Measurements from ENCODE around the gene URM1.

DNA sequence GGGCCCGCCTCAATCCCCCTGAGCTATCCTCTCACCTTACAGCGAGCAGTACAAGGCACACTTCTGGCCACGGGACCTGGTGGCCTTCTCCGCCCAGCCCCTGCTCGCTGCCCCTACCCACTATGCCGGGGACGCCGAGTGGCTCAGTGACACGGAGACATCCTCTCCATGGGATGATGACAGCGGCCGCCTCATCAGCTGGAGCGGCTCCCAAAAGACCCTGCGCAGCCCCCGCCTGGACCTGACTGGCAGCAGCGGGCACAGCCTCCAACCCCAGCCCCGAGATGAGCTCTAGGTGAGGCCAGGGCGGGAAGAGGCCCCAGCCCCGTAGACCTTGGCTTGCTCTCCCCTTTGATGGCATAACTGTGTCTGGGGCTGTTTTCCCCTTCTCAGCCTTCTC is 64.4 kb downstream of the URM1 start:
- TF ChIP-seq, protein P1, sequence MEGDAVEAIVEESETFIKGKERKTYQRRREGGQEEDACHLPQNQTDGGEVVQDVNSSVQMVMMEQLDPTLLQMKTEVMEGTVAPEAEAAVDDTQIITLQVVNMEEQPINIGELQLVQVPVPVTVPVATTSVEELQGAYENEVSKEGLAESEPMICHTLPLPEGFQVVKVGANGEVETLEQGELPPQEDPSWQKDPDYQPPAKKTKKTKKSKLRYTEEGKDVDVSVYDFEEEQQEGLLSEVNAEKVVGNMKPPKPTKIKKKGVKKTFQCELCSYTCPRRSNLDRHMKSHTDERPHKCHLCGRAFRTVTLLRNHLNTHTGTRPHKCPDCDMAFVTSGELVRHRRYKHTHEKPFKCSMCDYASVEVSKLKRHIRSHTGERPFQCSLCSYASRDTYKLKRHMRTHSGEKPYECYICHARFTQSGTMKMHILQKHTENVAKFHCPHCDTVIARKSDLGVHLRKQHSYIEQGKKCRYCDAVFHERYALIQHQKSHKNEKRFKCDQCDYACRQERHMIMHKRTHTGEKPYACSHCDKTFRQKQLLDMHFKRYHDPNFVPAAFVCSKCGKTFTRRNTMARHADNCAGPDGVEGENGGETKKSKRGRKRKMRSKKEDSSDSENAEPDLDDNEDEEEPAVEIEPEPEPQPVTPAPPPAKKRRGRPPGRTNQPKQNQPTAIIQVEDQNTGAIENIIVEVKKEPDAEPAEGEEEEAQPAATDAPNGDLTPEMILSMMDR (IDR thresholded peaks at IDR 0.05) = no peak
- TF ChIP-seq EZH2 (IDR thresholded peaks at IDR 0.05) = no peak
